HEK293T (cell line): ENCODE results near the gene NUP160.
A peak's percentile ranks its signal among the peaks of the same experiment; 100 is the strongest.
"Not testable (repeated sequence)": the region's sequence is repeated elsewhere in the genome, so short reads cannot be mapped to it uniquely, and the experiment has no call there.

Source experiments
- CTCF ChIA-PET: fragments of 350-600 bp; formaldehyde crosslinking; extraction: SDS; loops from one replicate; lab custom pipeline; 2021; ENCODE audit warnings: antibody characterized with exemption, inconsistent platforms; lab: Yijun Ruan, JAX
- POLR2A ChIA-PET: fragments of 350-600 bp; formaldehyde crosslinking; extraction: SDS; loops from one replicate; lab custom pipeline; 2020; ENCODE audit warnings: antibody characterized with exemption, inconsistent platforms; lab: Yijun Ruan, JAX
- DNase-seq: peaks from one replicate; pipeline ENCODE4 v3.0.0; 2012; ENCODE audit warnings: mixed read lengths; ENCODE audit errors: extremely low spot score
- ARNT ChIP-seq: fragments of 450-650 bp; IDR thresholded peaks from 2 replicates; pipeline ENCODE4 v1.6.1; 2017; ENCODE audit warnings: mild to moderate bottlenecking
- BHLHE40 ChIP-seq: fragments of 450-650 bp; IDR thresholded peaks from 2 replicates; pipeline ENCODE4 v1.6.1; 2016; ENCODE audit warnings: mild to moderate bottlenecking, moderate library complexity, borderline replicate concordance
- CTBP1 ChIP-seq: fragments of 450-650 bp; IDR thresholded peaks from 2 replicates; pipeline ENCODE4 v1.6.1; 2016; ENCODE audit warnings: borderline replicate concordance
- ELF4 ChIP-seq: fragments of 450-650 bp; IDR thresholded peaks from 2 replicates; pipeline ENCODE4 v1.6.1; 2017; ENCODE audit warnings: antibody characterized with exemption
- FOXA1 ChIP-seq: fragments of 450-650 bp; IDR thresholded peaks from 2 replicates; pipeline ENCODE4 v1.6.1; 2016; ENCODE audit warnings: mild to moderate bottlenecking
- FOXK2 ChIP-seq: fragments of 450-650 bp; IDR thresholded peaks from 2 replicates; pipeline ENCODE4 v1.6.1; 2016; ENCODE audit warnings: mild to moderate bottlenecking
- FOXM1 ChIP-seq: fragments of 450-650 bp; IDR thresholded peaks from 2 replicates; pipeline ENCODE4 v1.6.1; 2017; ENCODE audit warnings: mild to moderate bottlenecking, borderline replicate concordance
- HDGF ChIP-seq: fragments of 450-650 bp; IDR thresholded peaks from 2 replicates; pipeline ENCODE4 v1.6.1; 2017; ENCODE audit warnings: antibody characterized with exemption, borderline replicate concordance
- L3MBTL2 ChIP-seq: fragments of 450-650 bp; conservative IDR thresholded peaks from 2 replicates; pipeline ENCODE4 v1.6.1; 2016; ENCODE audit warnings: mild to moderate bottlenecking
- LEF1 ChIP-seq: fragments of 450-650 bp; IDR thresholded peaks from 2 replicates; pipeline ENCODE4 v1.6.1; 2017; ENCODE audit warnings: mild to moderate bottlenecking, borderline replicate concordance
- NFRKB ChIP-seq: fragments of 450-650 bp; IDR thresholded peaks from 2 replicates; pipeline ENCODE4 v1.6.1; 2016; ENCODE audit warnings: mild to moderate bottlenecking, moderate library complexity
- PKNOX1 ChIP-seq: fragments of 450-650 bp; IDR thresholded peaks from 2 replicates; pipeline ENCODE4 v1.6.1; 2016
- SP1 ChIP-seq: fragments of 450-650 bp; IDR thresholded peaks from 2 replicates; pipeline ENCODE4 v1.6.1; 2017
- SUZ12 ChIP-seq: fragments of 450-650 bp; IDR thresholded peaks from 2 replicates; pipeline ENCODE4 v1.6.1; 2016; ENCODE audit warnings: mild to moderate bottlenecking
- TARDBP ChIP-seq: fragments of 450-650 bp; IDR thresholded peaks from 2 replicates; pipeline ENCODE4 v1.6.1; 2016
- ZNF384 ChIP-seq: fragments of 450-650 bp; IDR thresholded peaks from 2 replicates; pipeline ENCODE4 v1.6.1; 2016

NUP160 gene

GRCh38 chr11:47870404-47870803 is 22.3 kb upstream of the NUP160 start:
- POLR2A ChIA-PET: no interaction called here
- DNase-seq: no peak
- CTCF ChIA-PET: no interaction called here
- no peak for TF ChIP-seq SUZ12

- ChIA-PET CTCF (no interaction called here), POLR2A (no interaction called here)
- peak; percentile 59 for TF ChIP-seq PKNOX1
- no peak for TF ChIP-seq SP1
- DNase-seq: no peak
Measured at GRCh38 chr11:47869544-47870393, 21.6 kb upstream of the NUP160 start.

GRCh38 chr11:47867823-47868222 is 19.7 kb upstream of the NUP160 start:
- CTCF ChIA-PET: no interaction called here
- TF ChIP-seq FOXM1 (no peak), HDGF (no peak), BHLHE40 (no peak), TARDBP (no peak), CTBP1 (no peak), ARNT (no peak), ZNF384 (no peak), FOXA1 (no peak), FOXK2 (no peak), ELF4 (no peak), NFRKB (no peak), PKNOX1 (no peak), LEF1 (no peak), SUZ12 (no peak), SP1 (no peak)

GRCh38 chr11:47866892-47867291 is 18.7 kb upstream of the NUP160 start:
- DNase-seq, CTCF ChIA-PET, POLR2A ChIA-PET: not testable (repeated sequence)

More at GRCh38 chr11:47867823-47868222, 19.7 kb upstream of the NUP160 start:
- POLR2A ChIA-PET: interaction anchor here (1.5 kb wide), 1 partner anchor 20 kb away, joined by 3 read pairs; the partner anchor contains the start of gene NUP160
- no peak for DNase-seq

- ChIA-PET CTCF (interaction anchor here (0.7 to 1.5 kb wide), 2 partner anchors 11 to 69 kb away, joined by 3 to 5 read pairs; no protein-coding TSS in a partner anchor), POLR2A (interaction anchor here (1.3 kb wide), 1 partner anchor 17 kb away, joined by 3 read pairs; the partner anchor contains the start of gene NUP160)
- no peak for DNase-seq
- TF ChIP-seq PKNOX1: no peak
- no peak for TF ChIP-seq NFRKB
- TF ChIP-seq BHLHE40: no peak
- TF ChIP-seq FOXK2: no peak
- no peak for TF ChIP-seq SUZ12
- TF ChIP-seq FOXM1: no peak
- no peak for TF ChIP-seq TARDBP
- TF ChIP-seq L3MBTL2: no peak
- no peak for TF ChIP-seq ELF4
- no peak for TF ChIP-seq FOXA1
- no peak for TF ChIP-seq HDGF
- TF ChIP-seq ZNF384: no peak
Measured at GRCh38 chr11:47864901-47865300, 16.8 kb upstream of the NUP160 start.

GRCh38 chr11:47863898-47864430 is 15.8 kb upstream of the NUP160 start:
- ChIA-PET CTCF (no interaction called here), POLR2A (no interaction called here)
- TF ChIP-seq ARNT (no peak), FOXK2 (no peak), ELF4 (no peak), NFRKB (no peak), HDGF (no peak), TARDBP (no peak), LEF1 (no peak), ZNF384 (no peak), SP1 (no peak), PKNOX1 (no peak), FOXM1 (no peak), CTBP1 (no peak), FOXA1 (no peak), L3MBTL2 (no peak), BHLHE40 (no peak), SUZ12 (no peak)
- DNase-seq: no peak
